ENCODE measurements around the gene SCAF4.

Gene SCAF4

DNA sequence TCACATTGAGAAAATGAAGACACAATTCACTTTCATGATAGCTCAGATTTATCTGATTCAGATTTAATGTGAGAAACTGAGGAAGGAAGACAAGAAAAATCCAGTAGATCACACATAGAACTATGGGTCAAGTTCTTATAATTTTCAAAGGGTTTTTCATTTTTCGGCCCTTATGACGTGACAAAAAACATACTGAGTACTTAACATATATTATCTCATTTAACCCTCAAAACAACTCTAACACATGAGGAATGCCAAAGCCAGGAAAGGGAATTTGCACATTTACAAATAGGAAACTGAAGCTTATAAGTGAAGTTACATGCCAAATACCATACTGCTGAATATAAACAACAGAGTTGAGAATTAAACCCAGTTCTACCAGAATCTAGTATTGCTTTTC is 44.8 kb downstream of the SCAF4 start:
- H3K9me3 ChIP-seq (ENCODE audit: insufficient read depth, low read depth, low read length), result no peaks in the 10 kb centered on the region
- peaks cover 9% of the 10 kb centered on the region for H4K20me1 ChIP-seq (ENCODE audit: insufficient read depth, low read length, poor library complexity, severe bottlenecking)
- no peak overlapping the region for H3K4me3 ChIP-seq (ENCODE audit: low read length, poor library complexity, severe bottlenecking)
- no peaks in the 10 kb centered on the region for H3K9me2 ChIP-seq (replicated peaks; ENCODE audit: low read depth, low read length)
- no peak overlapping the region for H3K4me2 ChIP-seq (ENCODE audit: low read depth, low read length, poor library complexity, severe bottlenecking)
- no peaks in the 10 kb centered on the region for H3K79me2 ChIP-seq (ENCODE audit: insufficient read depth, low read length)
- H3K27me3 ChIP-seq (ENCODE audit: insufficient read depth, low read length, poor library complexity, severe bottlenecking), result no peaks in the 10 kb centered on the region
- H3K9ac ChIP-seq (ENCODE audit: low read depth, low read length, poor library complexity, severe bottlenecking), result no peak overlapping the region
- peaks cover 92% of the 10 kb centered on the region for H3K36me3 ChIP-seq (ENCODE audit: insufficient read depth, low read length)
- H2AFZ ChIP-seq (ENCODE audit: low read length), result no peak overlapping the region
- 0 out of 2 replicates have a peak, but pooled peaks cover 4% of the 10 kb centered on the region for H3F3A ChIP-seq (ENCODE audit: low read depth)
- H3K4me1 ChIP-seq (ENCODE audit: insufficient read depth, low read length, poor library complexity, severe bottlenecking), result no peaks in the 10 kb centered on the region
- TF ChIP-seq, protein P1, sequence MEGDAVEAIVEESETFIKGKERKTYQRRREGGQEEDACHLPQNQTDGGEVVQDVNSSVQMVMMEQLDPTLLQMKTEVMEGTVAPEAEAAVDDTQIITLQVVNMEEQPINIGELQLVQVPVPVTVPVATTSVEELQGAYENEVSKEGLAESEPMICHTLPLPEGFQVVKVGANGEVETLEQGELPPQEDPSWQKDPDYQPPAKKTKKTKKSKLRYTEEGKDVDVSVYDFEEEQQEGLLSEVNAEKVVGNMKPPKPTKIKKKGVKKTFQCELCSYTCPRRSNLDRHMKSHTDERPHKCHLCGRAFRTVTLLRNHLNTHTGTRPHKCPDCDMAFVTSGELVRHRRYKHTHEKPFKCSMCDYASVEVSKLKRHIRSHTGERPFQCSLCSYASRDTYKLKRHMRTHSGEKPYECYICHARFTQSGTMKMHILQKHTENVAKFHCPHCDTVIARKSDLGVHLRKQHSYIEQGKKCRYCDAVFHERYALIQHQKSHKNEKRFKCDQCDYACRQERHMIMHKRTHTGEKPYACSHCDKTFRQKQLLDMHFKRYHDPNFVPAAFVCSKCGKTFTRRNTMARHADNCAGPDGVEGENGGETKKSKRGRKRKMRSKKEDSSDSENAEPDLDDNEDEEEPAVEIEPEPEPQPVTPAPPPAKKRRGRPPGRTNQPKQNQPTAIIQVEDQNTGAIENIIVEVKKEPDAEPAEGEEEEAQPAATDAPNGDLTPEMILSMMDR (conservative IDR thresholded peaks at IDR 0.05; ENCODE audit: low read length), result no peak
- no peak for TF ChIP-seq EZH2phosphoT487 (IDR thresholded peaks at IDR 0.05; ENCODE audit: borderline replicate concordance)

DNA sequence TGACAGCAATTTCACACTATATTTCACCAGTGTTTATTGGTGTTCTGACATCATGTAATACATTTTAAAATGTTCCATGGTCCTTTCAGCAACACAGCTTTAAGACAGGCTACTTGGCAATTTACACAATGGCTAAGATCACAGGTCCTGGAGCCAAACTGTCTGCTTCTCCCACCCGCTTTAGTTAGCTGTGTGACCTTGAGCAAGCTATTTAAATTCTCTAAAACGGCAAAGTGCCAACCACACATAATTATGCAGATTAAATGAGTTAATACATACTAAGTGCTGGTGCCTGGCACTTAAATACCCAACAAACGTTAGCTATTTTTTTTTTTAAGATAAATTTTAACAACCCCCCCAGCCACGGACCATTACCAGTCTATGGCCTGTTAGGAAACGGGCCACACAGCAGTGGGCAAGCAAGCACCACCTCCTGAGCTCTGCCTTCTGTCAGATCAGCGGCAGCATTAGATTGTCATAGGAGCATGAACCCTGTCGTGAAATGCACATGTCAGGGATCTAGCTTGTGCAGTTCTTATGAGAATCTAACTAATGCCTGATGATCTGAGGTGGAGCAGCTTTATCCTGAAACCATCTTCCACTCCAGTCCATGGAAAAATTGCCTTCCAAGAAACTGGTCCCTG is 45.5 kb downstream of the SCAF4 start:
- no peak overlapping the region for H3K4me3 ChIP-seq (ENCODE audit: low read length, poor library complexity, severe bottlenecking)
- H3K36me3 ChIP-seq (ENCODE audit: insufficient read depth, low read length), result peaks cover 85% of the 10 kb centered on the region
- H2AFZ ChIP-seq (ENCODE audit: low read length), result no peak overlapping the region
- H3K9ac ChIP-seq (ENCODE audit: low read depth, low read length, poor library complexity, severe bottlenecking), result no peak overlapping the region
- H3K9me2 ChIP-seq (replicated peaks; ENCODE audit: low read depth, low read length), result no peaks in the 10 kb centered on the region
- H3K9me3 ChIP-seq (ENCODE audit: insufficient read depth, low read depth, low read length), result no peaks in the 10 kb centered on the region
- no peaks in the 10 kb centered on the region for H3K79me2 ChIP-seq (ENCODE audit: insufficient read depth, low read length)
- H4K20me1 ChIP-seq (ENCODE audit: insufficient read depth, low read length, poor library complexity, severe bottlenecking), result peaks cover 9% of the 10 kb centered on the region
- no peak overlapping the region for H3K4me2 ChIP-seq (ENCODE audit: low read depth, low read length, poor library complexity, severe bottlenecking)
- H3K4me1 ChIP-seq (ENCODE audit: insufficient read depth, low read length, poor library complexity, severe bottlenecking), result no peaks in the 10 kb centered on the region
- TF ChIP-seq, protein P1 (conservative IDR thresholded peaks at IDR 0.05; ENCODE audit: low read length), result no peak
- TF ChIP-seq EZH2phosphoT487 (IDR thresholded peaks at IDR 0.05; ENCODE audit: borderline replicate concordance), result no peak
- H3K27me3 ChIP-seq (ENCODE audit: insufficient read depth, low read length, poor library complexity, severe bottlenecking), result no peaks in the 10 kb centered on the region
- 0 out of 2 replicates have a peak, but pooled peaks cover 4% of the 10 kb centered on the region for H3F3A ChIP-seq (ENCODE audit: low read depth)

DNA sequence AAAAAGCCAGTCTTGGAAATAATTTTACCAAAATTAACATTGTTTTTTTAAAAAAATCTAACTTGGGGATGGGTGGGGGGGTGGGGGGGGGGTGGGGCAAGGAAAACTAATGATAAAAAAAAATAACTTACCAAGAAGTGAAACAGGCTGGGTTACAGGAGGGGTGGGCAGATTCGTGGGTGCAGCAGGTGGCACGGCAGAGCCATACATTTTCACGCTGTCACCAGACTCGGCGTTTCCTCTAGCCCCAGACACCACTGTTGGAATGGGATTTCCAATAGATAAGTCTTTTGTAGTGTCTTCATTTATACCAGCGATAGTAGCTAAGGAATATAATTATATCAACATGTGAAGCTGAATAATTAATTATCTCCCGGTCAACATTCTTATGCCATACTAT is 47.0 kb downstream of the SCAF4 start:
- Histone ChIP-seq H3K4me1 (ENCODE audit: insufficient read depth, low read length, poor library complexity, severe bottlenecking) (no peaks in the 10 kb centered on the region), H3K9me2 (replicated peaks; ENCODE audit: low read depth, low read length) (no peaks in the 10 kb centered on the region), H2AFZ (ENCODE audit: low read length) (no peak overlapping the region), H3K9ac (ENCODE audit: low read depth, low read length, poor library complexity, severe bottlenecking) (no peak overlapping the region), H3K27me3 (ENCODE audit: insufficient read depth, low read length, poor library complexity, severe bottlenecking) (no peaks in the 10 kb centered on the region), H3K79me2 (ENCODE audit: insufficient read depth, low read length) (no peaks in the 10 kb centered on the region), H3K9me3 (ENCODE audit: insufficient read depth, low read depth, low read length) (no peaks in the 10 kb centered on the region), H4K20me1 (ENCODE audit: insufficient read depth, low read length, poor library complexity, severe bottlenecking) (peaks cover 9% of the 10 kb centered on the region), H3K36me3 (ENCODE audit: insufficient read depth, low read length) (peaks cover 83% of the 10 kb centered on the region), H3K4me3 (ENCODE audit: low read length, poor library complexity, severe bottlenecking) (no peak overlapping the region), H3K4me2 (ENCODE audit: low read depth, low read length, poor library complexity, severe bottlenecking) (no peak overlapping the region), H3F3A (ENCODE audit: low read depth) (0 out of 2 replicates have a peak, but pooled peaks cover 4% of the 10 kb centered on the region)
- TF ChIP-seq, protein P1 (conservative IDR thresholded peaks at IDR 0.05; ENCODE audit: low read length), result no peak

All from Loucy (cell line).